ENCODE measurements around the gene KLHL42. TPM values are rescaled to one million over a fixed set of nuclear protein-coding genes. Genes with fewer than 3 reads are reported as not detected.

The KLHL42 gene
- total RNA-seq, 1 experiment from 2014 or later, result 35.8 TPM

DNA sequence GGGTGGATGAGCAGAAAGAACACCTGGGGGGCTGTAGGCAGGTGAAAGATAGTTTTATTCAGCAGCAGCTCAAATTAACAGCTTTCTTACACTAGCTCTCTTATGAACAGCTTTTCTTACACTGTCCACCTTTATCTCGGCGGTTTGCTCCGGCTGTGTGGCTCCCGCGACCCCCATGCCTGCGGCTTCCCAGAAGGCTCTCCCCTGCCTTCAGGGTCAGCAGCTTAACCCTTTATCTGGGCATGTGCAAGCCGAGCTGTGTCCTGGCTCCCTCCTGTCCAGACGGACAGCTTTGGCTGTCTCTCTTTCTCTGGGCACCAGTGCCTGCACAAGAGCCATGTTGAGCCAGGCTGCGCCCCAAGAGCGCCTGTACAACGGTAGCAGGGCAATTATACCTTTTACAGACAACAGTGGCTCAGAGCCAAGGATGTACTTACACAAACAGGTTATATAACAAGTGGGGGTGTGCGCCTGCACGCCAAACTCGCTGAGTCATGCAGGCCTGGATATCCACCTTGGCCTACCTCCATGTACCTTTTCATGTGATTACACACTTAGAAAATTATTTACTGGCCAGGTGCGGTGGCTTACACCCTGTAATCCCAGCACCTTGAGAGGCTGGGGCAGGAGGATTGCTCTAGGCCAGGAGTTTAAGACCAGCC is 28.5 kb upstream of the KLHL42 start:
- H3T11ph ChIP-seq (ENCODE audit: low read length), result no peak overlapping the region

More for the DNA sequence above, 28.5 kb upstream of the KLHL42 start:
- Histone ChIP-seq H2BK12ac (ENCODE audit: insufficient read length, low read depth, low read length) (no peak overlapping the region), H2BK20ac (ENCODE audit: low read depth, low read length, poor library complexity, severe bottlenecking) (no peak overlapping the region), H3K14ac (ENCODE audit: insufficient read depth, low read length) (no peak overlapping the region), H3K9ac (ENCODE audit: extremely low read depth, insufficient read length, low read length) (no peak overlapping the region), H4K5ac (ENCODE audit: insufficient read length, low read depth, low read length) (no peak overlapping the region), H4K20me1 (ENCODE audit: control insufficient read depth, insufficient read depth, insufficient read length) (no peaks in the 10 kb centered on the region), H3K79me1 (ENCODE audit: insufficient read depth, low read depth, low read length, poor library complexity, severe bottlenecking) (no peaks in the 10 kb centered on the region), H3K9me3 (ENCODE audit: control insufficient read depth, low read depth, low read length) (no peaks in the 10 kb centered on the region), H3K56ac (ENCODE audit: insufficient read length, low read depth, low read length) (no peak overlapping the region), H3K18ac (ENCODE audit: insufficient read length, low read depth, low read length) (no peak overlapping the region), H4K8ac (replicated peaks; ENCODE audit: insufficient read length, low read depth, low read length) (no peak overlapping the region), H2BK5ac (ENCODE audit: insufficient read length, low read length) (no peak overlapping the region), H3K23me2 (ENCODE audit: insufficient read length, low read depth, low read length, poor library complexity, severe bottlenecking) (no peaks in the 10 kb centered on the region), H2BK120ac (ENCODE audit: low read depth, low read length, poor library complexity, severe bottlenecking) (no peak overlapping the region), H3K4me2 (ENCODE audit: insufficient read depth, insufficient read length, low read length) (no peak overlapping the region), H3K4me1 (ENCODE audit: insufficient read depth, low read length) (no peaks in the 10 kb centered on the region), H4K91ac (ENCODE audit: insufficient read length, low read depth, low read length) (no peak overlapping the region), H2BK15ac (ENCODE audit: low read depth, low read length) (no peak overlapping the region), H3K27me3 (ENCODE audit: insufficient read depth, low read length) (no peaks in the 10 kb centered on the region), H3K4ac (ENCODE audit: low read depth, low read length) (no peak overlapping the region), H2AK5ac (ENCODE audit: insufficient read length, low read length) (no peak overlapping the region), H3K79me2 (ENCODE audit: insufficient read depth, low read length) (no peaks in the 10 kb centered on the region), H3K27ac (ENCODE audit: insufficient read length, low read depth, low read length) (no peak overlapping the region), H3K23ac (ENCODE audit: insufficient read length, low read depth, low read length) (no peak overlapping the region), H2AFZ (ENCODE audit: low read length) (no peak overlapping the region)
- no peak overlapping the region for H3K4me3 Mint-ChIP-seq
- no CpG with 5 or more reads among the region's 15 CpGs for WGBS (ENCODE audit: extremely low coverage, insufficient read length, low lambda C conversion rate)
- H3K27ac Mint-ChIP-seq, result peak overlapping the region in 1 of 3 experiments; percentile 77; a peak in 2 of 7 replicates
- no peaks in the 10 kb centered on the region for H3K27me3 Mint-ChIP-seq (ENCODE audit: low read depth)
- H3K9me3 Mint-ChIP-seq, result no peaks in the 10 kb centered on the region
- DNase-seq, result no peak
- no peaks in the 10 kb centered on the region for H3K4me1 Mint-ChIP-seq
- TF ChIP-seq, protein P1, sequence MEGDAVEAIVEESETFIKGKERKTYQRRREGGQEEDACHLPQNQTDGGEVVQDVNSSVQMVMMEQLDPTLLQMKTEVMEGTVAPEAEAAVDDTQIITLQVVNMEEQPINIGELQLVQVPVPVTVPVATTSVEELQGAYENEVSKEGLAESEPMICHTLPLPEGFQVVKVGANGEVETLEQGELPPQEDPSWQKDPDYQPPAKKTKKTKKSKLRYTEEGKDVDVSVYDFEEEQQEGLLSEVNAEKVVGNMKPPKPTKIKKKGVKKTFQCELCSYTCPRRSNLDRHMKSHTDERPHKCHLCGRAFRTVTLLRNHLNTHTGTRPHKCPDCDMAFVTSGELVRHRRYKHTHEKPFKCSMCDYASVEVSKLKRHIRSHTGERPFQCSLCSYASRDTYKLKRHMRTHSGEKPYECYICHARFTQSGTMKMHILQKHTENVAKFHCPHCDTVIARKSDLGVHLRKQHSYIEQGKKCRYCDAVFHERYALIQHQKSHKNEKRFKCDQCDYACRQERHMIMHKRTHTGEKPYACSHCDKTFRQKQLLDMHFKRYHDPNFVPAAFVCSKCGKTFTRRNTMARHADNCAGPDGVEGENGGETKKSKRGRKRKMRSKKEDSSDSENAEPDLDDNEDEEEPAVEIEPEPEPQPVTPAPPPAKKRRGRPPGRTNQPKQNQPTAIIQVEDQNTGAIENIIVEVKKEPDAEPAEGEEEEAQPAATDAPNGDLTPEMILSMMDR (conservative IDR thresholded peaks at IDR 0.05), result no peak
- peaks cover 5 to 22% (median 17%) of the 10 kb centered on the region in 3 experiments; a peak in 5 of 7 replicates for H3K36me3 Mint-ChIP-seq (ENCODE audit: insufficient read depth in 1 of 3, low read depth in 3 of 3)

Data from H9 (cell line).